ENCODE data around the gene HOXD9. TPM values are rescaled to one million over a fixed set of nuclear protein-coding genes. Genes with fewer than 3 reads are reported as not detected.

HOXD9 gene
- total RNA-seq, 1 experiment from 2014 or later, result not detected

- no peak for TF ChIP-seq SMAD4 (CRISPR knock-in tag; IDR thresholded peaks at IDR 0.05)
- no peak for TF ChIP-seq ZNF416 (CRISPR knock-in tag; IDR thresholded peaks at IDR 0.05)
Observed at GRCh38 chr2:176078541-176079284, 43.8 kb upstream of the HOXD9 start (continued).

GRCh38 chr2:176079285-176079830 is 43.2 kb upstream of the HOXD9 start:
- TF ChIP-seq ELF4 (CRISPR knock-in tag; IDR thresholded peaks at IDR 0.05; ENCODE audit: low read depth), result no peak
- no peak for TF ChIP-seq MAX (CRISPR knock-in tag; IDR thresholded peaks at IDR 0.05)
- no peak for TF ChIP-seq ATF2 (CRISPR knock-in tag; IDR thresholded peaks at IDR 0.05; ENCODE audit: borderline replicate concordance, low read depth)
- TF ChIP-seq ZNF281 (CRISPR knock-in tag; IDR thresholded peaks at IDR 0.05), result no peak
- no peak for TF ChIP-seq ATF6 (CRISPR knock-in tag; IDR thresholded peaks at IDR 0.05)
- TF ChIP-seq FOXP4 (CRISPR knock-in tag; IDR thresholded peaks at IDR 0.05), result no peak
- no peak for TF ChIP-seq RORB (CRISPR knock-in tag; IDR thresholded peaks at IDR 0.05)
- TF ChIP-seq FOXJ3 (CRISPR knock-in tag; IDR thresholded peaks at IDR 0.05; ENCODE audit: borderline replicate concordance), result no peak
- Mint-ChIP-seq H3K27me3 (ENCODE audit: low read depth) (peaks cover 98% of the 10 kb centered on the region), H3K4me1 (peaks cover 44% of the 10 kb centered on the region), H3K4me3 (peak overlapping the region; percentile 81), H3K27ac (peak overlapping the region; percentile 67; the same call in 1 of the 2 replicates), H3K9me3 (no peaks in the 10 kb centered on the region), H3K36me3 (peaks cover 3% of the 10 kb centered on the region; the same call in 1 of the 2 replicates)
- POLR2A ChIA-PET, result interaction anchor here (0.7 kb wide), 1 partner anchor 27 kb away, joined by 3 read pairs; no protein-coding TSS in a partner anchor
- peak; percentile 59 for DNase-seq (ENCODE audit: low spot score)
- peak; percentile 27 for ATAC-seq
- CTCF ChIA-PET, result interaction anchor here (0.7 to 4.6 kb wide), 16 partner anchors 8 to 1104 kb away, joined by 3 to 56 read pairs (median 4); partner anchors contain the start of genes HOXD13 and LNPK

GRCh38 chr2:176079831-176080539 is 42.5 kb upstream of the HOXD9 start:
- POLR2A ChIA-PET, result no interaction called here
- peaks cover 98% of the 10 kb centered on the region for H3K27me3 Mint-ChIP-seq (ENCODE audit: low read depth)
- H3K27ac Mint-ChIP-seq, result no peak overlapping the region
- DNase-seq (ENCODE audit: low spot score) (peak; percentile 90), ATAC-seq (peak; percentile 77)
- peaks cover 49% of the 10 kb centered on the region for H3K4me1 Mint-ChIP-seq
- H3K4me3 Mint-ChIP-seq, result peak overlapping the region; percentile 81
- CTCF ChIA-PET, result interaction anchor here (0.6 to 4.6 kb wide), 20 partner anchors 8 to 1383 kb away, joined by 3 to 56 read pairs (median 4); partner anchors contain the start of genes HOXD13 and LNPK
- no peaks in the 10 kb centered on the region for H3K9me3 Mint-ChIP-seq
- H3K36me3 Mint-ChIP-seq, result peaks cover 3% of the 10 kb centered on the region; the same call in 1 of the 2 replicates
- TF ChIP-seq ZNF121 (CRISPR knock-in tag; IDR thresholded peaks at IDR 0.05) (no peak), NR2C2 (CRISPR knock-in tag; IDR thresholded peaks at IDR 0.05) (no peak), ZNF423 (CRISPR knock-in tag; IDR thresholded peaks at IDR 0.05) (peak; percentile 49; the same call in 1 of the 2 replicates), CBFB (CRISPR knock-in tag; IDR thresholded peaks at IDR 0.05; ENCODE audit: low read depth) (no peak), IRF1 (CRISPR knock-in tag; IDR thresholded peaks at IDR 0.05) (no peak), FOXK1 (CRISPR knock-in tag; IDR thresholded peaks at IDR 0.05) (no peak), HMGA2 (CRISPR knock-in tag; IDR thresholded peaks at IDR 0.05) (no peak), ZNF281 (CRISPR knock-in tag; IDR thresholded peaks at IDR 0.05) (no peak), ZNF396 (CRISPR knock-in tag; IDR thresholded peaks at IDR 0.05; ENCODE audit: borderline replicate concordance) (no peak)

Measured in WTC11 (cell line).